Measurements from ENCODE around the gene ANO6. TPM values are rescaled to one million over a fixed set of nuclear protein-coding genes. Genes with fewer than 3 reads are reported as not detected.

The ANO6 gene
- total RNA-seq, 1 experiment from 2014 or later: 59.3 TPM

DNA sequence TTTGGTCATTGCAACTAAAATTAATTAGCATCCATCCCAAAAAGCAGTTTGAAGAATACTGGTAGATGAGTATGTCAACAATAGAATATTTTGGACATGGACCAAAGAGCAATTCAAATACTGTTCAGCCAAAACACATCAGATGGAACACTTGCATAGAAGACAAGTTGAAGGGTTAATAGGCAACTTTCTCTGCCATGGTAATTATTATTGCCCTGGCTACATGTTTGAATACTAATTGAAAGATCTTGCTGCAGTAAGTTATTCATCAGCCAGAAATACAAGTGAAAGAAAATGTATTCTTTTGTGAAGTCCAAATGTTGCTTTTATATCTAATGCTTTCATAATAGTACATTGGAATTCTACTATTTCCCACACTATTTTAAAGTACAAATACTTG is 10.1 kb downstream of the ANO6 start:
- POLR2A ChIA-PET (ENCODE audit: low non-redundant PET): no interaction called here
- Histone ChIP-seq H3K9me3 (ENCODE audit: low read depth, low read length, poor library complexity, severe bottlenecking) (no peaks in the 10 kb centered on the region), H3K4me3 (ENCODE audit: low read depth, low read length, poor library complexity, severe bottlenecking) (no peak overlapping the region), H3K27me3 (replicated peaks; ENCODE audit: insufficient read depth, low read depth, low read length, poor library complexity) (no peaks in the 10 kb centered on the region), H3K36me3 (ENCODE audit: insufficient read depth, low read length, poor library complexity, severe bottlenecking) (no peaks in the 10 kb centered on the region), H3K27ac (ENCODE audit: low read depth, low read length, poor library complexity, severe bottlenecking) (peak overlapping the region; percentile 84), H3K4me1 (ENCODE audit: insufficient read depth, low read length, poor library complexity, severe bottlenecking) (peaks cover 49% of the 10 kb centered on the region)
- no peak for TF ChIP-seq EZH2 (IDR thresholded peaks at IDR 0.05; ENCODE audit: borderline replicate concordance, low read depth, low read length, poor library complexity, severe bottlenecking)
- TF ChIP-seq, protein P1, sequence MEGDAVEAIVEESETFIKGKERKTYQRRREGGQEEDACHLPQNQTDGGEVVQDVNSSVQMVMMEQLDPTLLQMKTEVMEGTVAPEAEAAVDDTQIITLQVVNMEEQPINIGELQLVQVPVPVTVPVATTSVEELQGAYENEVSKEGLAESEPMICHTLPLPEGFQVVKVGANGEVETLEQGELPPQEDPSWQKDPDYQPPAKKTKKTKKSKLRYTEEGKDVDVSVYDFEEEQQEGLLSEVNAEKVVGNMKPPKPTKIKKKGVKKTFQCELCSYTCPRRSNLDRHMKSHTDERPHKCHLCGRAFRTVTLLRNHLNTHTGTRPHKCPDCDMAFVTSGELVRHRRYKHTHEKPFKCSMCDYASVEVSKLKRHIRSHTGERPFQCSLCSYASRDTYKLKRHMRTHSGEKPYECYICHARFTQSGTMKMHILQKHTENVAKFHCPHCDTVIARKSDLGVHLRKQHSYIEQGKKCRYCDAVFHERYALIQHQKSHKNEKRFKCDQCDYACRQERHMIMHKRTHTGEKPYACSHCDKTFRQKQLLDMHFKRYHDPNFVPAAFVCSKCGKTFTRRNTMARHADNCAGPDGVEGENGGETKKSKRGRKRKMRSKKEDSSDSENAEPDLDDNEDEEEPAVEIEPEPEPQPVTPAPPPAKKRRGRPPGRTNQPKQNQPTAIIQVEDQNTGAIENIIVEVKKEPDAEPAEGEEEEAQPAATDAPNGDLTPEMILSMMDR (conservative IDR thresholded peaks at IDR 0.05; ENCODE audit: low read depth, low read length): no peak
- DNase-seq (ENCODE audit: low spot score): no peak
- CTCF ChIA-PET: no interaction called here
- intact Hi-C loops (cut with micrococcal nuclease; ENCODE audit: unreplicated experiment): no loop called here
- no TSS peak for BruUV-seq (replicated peaks)

DNA sequence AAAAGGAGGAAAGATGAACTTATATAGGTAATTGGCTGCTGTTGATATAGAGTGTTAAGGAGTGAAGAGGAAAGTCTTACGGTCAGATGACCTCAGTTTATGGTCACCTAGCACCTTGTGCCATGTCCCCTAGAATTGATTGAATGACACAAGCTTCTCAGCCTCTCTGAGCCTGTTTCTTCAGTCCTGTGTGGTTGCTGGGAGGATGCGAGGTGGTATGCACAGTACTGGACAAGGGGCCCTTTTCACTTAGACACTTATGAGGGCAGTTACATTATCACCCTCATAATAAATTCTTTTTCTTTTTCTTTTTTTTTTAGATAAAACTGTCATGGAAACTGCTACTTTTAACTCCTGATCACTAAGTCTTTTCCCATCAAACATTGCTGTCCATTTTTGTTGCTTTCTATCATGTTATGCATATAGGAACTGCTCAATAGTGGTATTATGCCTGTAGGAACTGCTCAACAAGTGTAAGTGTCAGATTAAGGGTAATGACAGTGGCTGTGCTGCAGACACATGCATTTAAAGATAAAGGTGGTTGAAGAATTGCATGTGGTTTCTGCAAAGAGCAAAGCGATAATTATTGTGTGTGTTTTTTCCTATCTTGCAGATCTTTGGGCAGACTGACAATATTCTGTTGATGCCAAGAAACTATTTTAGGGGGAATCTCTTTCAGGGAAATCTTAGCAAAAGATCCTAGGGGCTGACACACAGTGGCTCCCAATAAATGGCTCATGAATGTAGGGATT is 11.6 kb downstream of the ANO6 start:
- H3K9me3 ChIP-seq (ENCODE audit: low read depth, low read length, poor library complexity, severe bottlenecking): no peaks in the 10 kb centered on the region
- ChIA-PET CTCF (interaction anchor here (0.6 kb wide), 1 partner anchor 15 kb away, joined by 7 read pairs; no protein-coding TSS in a partner anchor), POLR2A (ENCODE audit: low non-redundant PET) (no interaction called here)
- H3K27ac ChIP-seq (ENCODE audit: low read depth, low read length, poor library complexity, severe bottlenecking): no peak overlapping the region
- H3K4me1 ChIP-seq (ENCODE audit: insufficient read depth, low read length, poor library complexity, severe bottlenecking): peaks cover 64% of the 10 kb centered on the region
- H3K4me3 ChIP-seq (ENCODE audit: low read depth, low read length, poor library complexity, severe bottlenecking): no peak overlapping the region
- H3K27me3 ChIP-seq (replicated peaks; ENCODE audit: insufficient read depth, low read depth, low read length, poor library complexity): no peaks in the 10 kb centered on the region
- intact Hi-C loops (cut with micrococcal nuclease; ENCODE audit: unreplicated experiment): no loop called here
- TF ChIP-seq EZH2 (IDR thresholded peaks at IDR 0.05; ENCODE audit: borderline replicate concordance, low read depth, low read length, poor library complexity, severe bottlenecking): no peak
- TF ChIP-seq, protein P1 (conservative IDR thresholded peaks at IDR 0.05; ENCODE audit: low read depth, low read length): no peak
- H3K36me3 ChIP-seq (ENCODE audit: insufficient read depth, low read length, poor library complexity, severe bottlenecking): no peaks in the 10 kb centered on the region
- no TSS peak for BruUV-seq (replicated peaks)
- no peak for DNase-seq (ENCODE audit: low spot score)

DNA sequence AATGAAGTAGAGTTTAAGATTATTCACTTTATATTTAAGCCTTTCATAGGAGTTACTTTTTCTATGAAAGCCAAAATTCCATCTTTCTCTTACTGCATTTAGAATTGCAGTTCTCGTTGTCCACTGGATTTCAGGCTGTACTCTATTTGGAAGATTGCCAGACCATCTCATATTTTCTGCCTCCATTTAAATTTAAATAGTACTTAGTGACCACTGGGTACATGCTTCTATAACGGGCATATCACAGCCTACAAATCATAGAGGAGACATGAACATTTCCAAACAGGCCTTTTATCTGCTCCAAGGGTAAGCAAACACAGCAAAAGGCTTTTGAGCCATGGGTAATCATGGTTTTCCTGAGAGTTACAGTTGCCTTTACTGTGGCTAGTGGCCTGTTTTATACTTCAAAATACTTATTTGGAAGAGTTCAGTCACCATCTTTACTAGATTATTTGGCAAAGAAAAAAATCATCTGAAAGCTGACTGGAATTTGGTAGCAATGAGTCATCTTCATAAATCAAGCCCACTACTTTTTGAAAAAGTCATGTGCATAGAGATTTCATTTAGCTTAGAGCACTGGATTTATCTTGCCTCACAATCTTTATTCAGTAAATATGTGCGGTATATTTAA is 15.7 kb downstream of the ANO6 start:
- peaks cover 62% of the 10 kb centered on the region for H3K4me1 ChIP-seq (ENCODE audit: insufficient read depth, low read length, poor library complexity, severe bottlenecking)
- intact Hi-C loops (cut with micrococcal nuclease; ENCODE audit: unreplicated experiment): no loop called here
- CTCF ChIA-PET: no interaction called here
- peak overlapping the region; percentile 75 for H3K27ac ChIP-seq (ENCODE audit: low read depth, low read length, poor library complexity, severe bottlenecking)
- H3K36me3 ChIP-seq (ENCODE audit: insufficient read depth, low read length, poor library complexity, severe bottlenecking): no peaks in the 10 kb centered on the region
- H3K27me3 ChIP-seq (replicated peaks; ENCODE audit: insufficient read depth, low read depth, low read length, poor library complexity): no peaks in the 10 kb centered on the region
- H3K9me3 ChIP-seq (ENCODE audit: low read depth, low read length, poor library complexity, severe bottlenecking): no peaks in the 10 kb centered on the region
- peak; percentile 60 for DNase-seq (ENCODE audit: low spot score)
- BruUV-seq (replicated peaks): no TSS peak
- TF ChIP-seq EZH2 (IDR thresholded peaks at IDR 0.05; ENCODE audit: borderline replicate concordance, low read depth, low read length, poor library complexity, severe bottlenecking): no peak
- TF ChIP-seq, protein P1 (conservative IDR thresholded peaks at IDR 0.05; ENCODE audit: low read depth, low read length): no peak
- POLR2A ChIA-PET (ENCODE audit: low non-redundant PET): no interaction called here
- H3K4me3 ChIP-seq (ENCODE audit: low read depth, low read length, poor library complexity, severe bottlenecking): no peak overlapping the region
